K562 (cell line): ENCODE results near the gene MPL.
A peak's percentile ranks its signal among the peaks of the same experiment; 100 is the strongest.

Source experiments
- BHLHE40 ChIP-seq: IDR thresholded peaks from 2 replicates; pipeline ENCODE4 v1.6.1; 2011; ENCODE audit warnings: low read length, improper control_type of control experiment
- EP300 ChIP-seq: IDR thresholded peaks from 2 replicates; pipeline ENCODE4 v1.6.1; 2012; ENCODE audit warnings: low read length, improper control_type of control experiment
- GABPB1 ChIP-seq: sonication (generic); formaldehyde crosslinking; IDR thresholded peaks from 2 replicates; pipeline ENCODE4 v1.8.0; 2022; ENCODE audit warnings: mild to moderate bottlenecking, missing genetic modification reagents
- JUN ChIP-seq, 2 experiments: sonication (generic) in 1 of 2; formaldehyde crosslinking in 1 of 2; IDR thresholded peaks; 2 replicates each; pipeline versions ENCODE4 v1.6.1 to v1.8.0; 2012 to 2022; ENCODE audit warnings: borderline replicate concordance in 2 of 2, mild to moderate bottlenecking in 2 of 2, improper control_type of control experiment in 1 of 2, low read depth in 1 of 2, low read length in 1 of 2, missing genetic modification reagents in 1 of 2
- KDM4B ChIP-seq, 2 experiments: fragments of 450-650 bp in 1 of 2; sonication (generic) in 1 of 2; IDR thresholded peaks; 2 replicates each; pipeline ENCODE4 v1.6.1; 2016 to 2017; ENCODE audit warnings: borderline replicate concordance in 2 of 2, antibody characterized with exemption in 1 of 2, low read depth in 1 of 2, mild to moderate bottlenecking in 1 of 2
- SMC3 ChIP-seq: conservative IDR thresholded peaks from 2 replicates; pipeline ENCODE4 v1.6.1; 2011; ENCODE audit warnings: low read depth, low read length, improper control_type of control experiment; ENCODE audit not compliant: insufficient read depth
- TAF1 ChIP-seq: IDR thresholded peaks from 2 replicates; pipeline ENCODE4 v1.6.1; 2011; ENCODE audit warnings: mild to moderate bottlenecking, low read length, moderate library complexity; ENCODE audit not compliant: insufficient read depth, control insufficient read depth, severe bottlenecking; ENCODE audit errors: extremely low read depth
- YBX1 ChIP-seq: fragments of 450-650 bp; IDR thresholded peaks from 2 replicates; pipeline ENCODE4 v1.7.1; 2016; ENCODE audit warnings: mild to moderate bottlenecking
- ZNF75A ChIP-seq: fragments of 450-650 bp; formaldehyde crosslinking; IDR thresholded peaks from 2 replicates; pipeline ENCODE4 v1.4.0; 2020; ENCODE audit warnings: mild to moderate bottlenecking
- TF ChIP-seq, protein P1 (sequence below): fragments of 450-650 bp; IDR thresholded peaks from 2 replicates; pipeline ENCODE4 v1.6.1; 2018; ENCODE audit not compliant: partially characterized antibody
- TF ChIP-seq, protein P2 (sequence below), 3 experiments: IDR thresholded peaks in 2 of 3; conservative IDR thresholded peaks in 1 of 3; 2 replicates each; pipeline ENCODE4 v1.5.1; 2011 to 2012; ENCODE audit warnings: low read length in 3 of 3, mild to moderate bottlenecking in 3 of 3, control low read depth in 2 of 3, improper control_type of control experiment in 1 of 3, inconsistent platforms in 1 of 3, low read depth in 1 of 3, mixed read lengths in 1 of 3, moderate library complexity in 1 of 3; ENCODE audit not compliant: insufficient read depth in 2 of 3
- TF ChIP-seq, protein P3 (sequence below): sonication (generic); formaldehyde crosslinking; IDR thresholded peaks from 2 replicates; pipeline ENCODE4 v1.8.0; 2022; ENCODE audit warnings: mild to moderate bottlenecking, missing genetic modification reagents
- TF ChIP-seq, protein P4 (sequence below): fragments of 450-650 bp; formaldehyde crosslinking; IDR thresholded peaks from 2 replicates; pipeline ENCODE4 v1.4.0; 2022; ENCODE audit warnings: mild to moderate bottlenecking, moderate library complexity
- TF ChIP-seq, protein P5 (sequence below): sonication (generic); formaldehyde crosslinking; IDR thresholded peaks from 2 replicates; pipeline ENCODE4 v1.8.1; 2023; ENCODE audit warnings: mild to moderate bottlenecking, missing genetic modification reagents

DNA sequence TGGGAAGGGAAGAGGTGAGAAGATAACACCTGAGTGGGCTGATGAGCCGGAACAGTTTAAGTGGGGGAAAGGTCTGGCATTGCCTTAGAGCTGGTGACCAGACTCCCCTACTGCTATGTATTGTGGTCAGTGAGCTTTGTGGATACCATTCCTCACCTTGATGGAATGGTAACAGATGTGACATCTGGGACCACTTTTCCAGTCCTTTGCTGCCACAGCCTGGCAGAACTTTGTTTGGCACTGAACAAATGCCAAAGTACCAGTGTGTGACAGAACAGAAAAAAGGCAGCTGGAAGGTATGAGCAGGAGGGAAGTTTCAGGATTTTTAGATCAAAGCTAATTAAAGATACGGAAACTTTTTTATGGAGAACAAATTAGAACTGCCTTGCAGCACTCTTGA, 45.8 kb downstream of the MPL start:
- no peak for TF ChIP-seq YBX1
- TF ChIP-seq, protein P1, sequence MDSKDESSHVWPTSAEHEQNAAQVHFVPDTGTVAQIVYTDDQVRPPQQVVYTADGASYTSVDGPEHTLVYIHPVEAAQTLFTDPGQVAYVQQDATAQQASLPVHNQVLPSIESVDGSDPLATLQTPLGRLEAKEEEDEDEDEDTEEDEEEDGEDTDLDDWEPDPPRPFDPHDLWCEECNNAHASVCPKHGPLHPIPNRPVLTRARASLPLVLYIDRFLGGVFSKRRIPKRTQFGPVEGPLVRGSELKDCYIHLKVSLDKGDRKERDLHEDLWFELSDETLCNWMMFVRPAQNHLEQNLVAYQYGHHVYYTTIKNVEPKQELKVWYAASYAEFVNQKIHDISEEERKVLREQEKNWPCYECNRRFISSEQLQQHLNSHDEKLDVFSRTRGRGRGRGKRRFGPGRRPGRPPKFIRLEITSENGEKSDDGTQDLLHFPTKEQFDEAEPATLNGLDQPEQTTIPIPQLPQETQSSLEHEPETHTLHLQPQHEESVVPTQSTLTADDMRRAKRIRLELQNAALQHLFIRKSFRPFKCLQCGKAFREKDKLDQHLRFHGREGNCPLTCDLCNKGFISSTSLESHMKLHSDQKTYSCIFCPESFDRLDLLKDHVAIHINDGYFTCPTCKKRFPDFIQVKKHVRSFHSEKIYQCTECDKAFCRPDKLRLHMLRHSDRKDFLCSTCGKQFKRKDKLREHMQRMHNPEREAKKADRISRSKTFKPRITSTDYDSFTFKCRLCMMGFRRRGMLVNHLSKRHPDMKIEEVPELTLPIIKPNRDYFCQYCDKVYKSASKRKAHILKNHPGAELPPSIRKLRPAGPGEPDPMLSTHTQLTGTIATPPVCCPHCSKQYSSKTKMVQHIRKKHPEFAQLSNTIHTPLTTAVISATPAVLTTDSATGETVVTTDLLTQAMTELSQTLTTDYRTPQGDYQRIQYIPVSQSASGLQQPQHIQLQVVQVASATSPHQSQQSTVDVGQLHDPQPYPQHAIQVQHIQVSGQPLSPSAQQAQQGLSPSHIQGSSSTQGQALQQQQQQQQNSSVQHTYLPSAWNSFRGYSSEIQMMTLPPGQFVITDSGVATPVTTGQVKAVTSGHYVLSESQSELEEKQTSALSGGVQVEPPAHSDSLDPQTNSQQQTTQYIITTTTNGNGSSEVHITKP, result no peak
- TF ChIP-seq GABPB1 (CRISPR knock-in tag), result no peak
- TF ChIP-seq, protein P2, sequence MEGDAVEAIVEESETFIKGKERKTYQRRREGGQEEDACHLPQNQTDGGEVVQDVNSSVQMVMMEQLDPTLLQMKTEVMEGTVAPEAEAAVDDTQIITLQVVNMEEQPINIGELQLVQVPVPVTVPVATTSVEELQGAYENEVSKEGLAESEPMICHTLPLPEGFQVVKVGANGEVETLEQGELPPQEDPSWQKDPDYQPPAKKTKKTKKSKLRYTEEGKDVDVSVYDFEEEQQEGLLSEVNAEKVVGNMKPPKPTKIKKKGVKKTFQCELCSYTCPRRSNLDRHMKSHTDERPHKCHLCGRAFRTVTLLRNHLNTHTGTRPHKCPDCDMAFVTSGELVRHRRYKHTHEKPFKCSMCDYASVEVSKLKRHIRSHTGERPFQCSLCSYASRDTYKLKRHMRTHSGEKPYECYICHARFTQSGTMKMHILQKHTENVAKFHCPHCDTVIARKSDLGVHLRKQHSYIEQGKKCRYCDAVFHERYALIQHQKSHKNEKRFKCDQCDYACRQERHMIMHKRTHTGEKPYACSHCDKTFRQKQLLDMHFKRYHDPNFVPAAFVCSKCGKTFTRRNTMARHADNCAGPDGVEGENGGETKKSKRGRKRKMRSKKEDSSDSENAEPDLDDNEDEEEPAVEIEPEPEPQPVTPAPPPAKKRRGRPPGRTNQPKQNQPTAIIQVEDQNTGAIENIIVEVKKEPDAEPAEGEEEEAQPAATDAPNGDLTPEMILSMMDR (IDR thresholded peaks at IDR 0.05 in 2 of 3, conservative IDR thresholded peaks at IDR 0.05 in 1 of 3; ENCODE audit: insufficient read depth in 2 of 3, low read depth in 1 of 3, low read length in 3 of 3), result peak in 1 of 3 experiments; percentile 25; a peak in 2 of 6 replicates
- TF ChIP-seq EP300, result no peak
- no peak for TF ChIP-seq TAF1
- TF ChIP-seq, protein P3, sequence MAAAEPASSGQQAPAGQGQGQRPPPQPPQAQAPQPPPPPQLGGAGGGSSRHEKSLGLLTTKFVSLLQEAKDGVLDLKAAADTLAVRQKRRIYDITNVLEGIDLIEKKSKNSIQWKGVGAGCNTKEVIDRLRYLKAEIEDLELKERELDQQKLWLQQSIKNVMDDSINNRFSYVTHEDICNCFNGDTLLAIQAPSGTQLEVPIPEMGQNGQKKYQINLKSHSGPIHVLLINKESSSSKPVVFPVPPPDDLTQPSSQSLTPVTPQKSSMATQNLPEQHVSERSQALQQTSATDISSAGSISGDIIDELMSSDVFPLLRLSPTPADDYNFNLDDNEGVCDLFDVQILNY (CRISPR knock-in tag), result no peak
- TF ChIP-seq SMC3, result no peak
- no peak for TF ChIP-seq JUN (IDR thresholded peaks at IDR 0.05; ENCODE audit: borderline replicate concordance, low read depth, low read length)
- TF ChIP-seq JUN (CRISPR knock-in tag; IDR thresholded peaks at IDR 0.05; ENCODE audit: borderline replicate concordance), result no peak
- no peak for TF ChIP-seq BHLHE40
- TF ChIP-seq, protein P4, sequence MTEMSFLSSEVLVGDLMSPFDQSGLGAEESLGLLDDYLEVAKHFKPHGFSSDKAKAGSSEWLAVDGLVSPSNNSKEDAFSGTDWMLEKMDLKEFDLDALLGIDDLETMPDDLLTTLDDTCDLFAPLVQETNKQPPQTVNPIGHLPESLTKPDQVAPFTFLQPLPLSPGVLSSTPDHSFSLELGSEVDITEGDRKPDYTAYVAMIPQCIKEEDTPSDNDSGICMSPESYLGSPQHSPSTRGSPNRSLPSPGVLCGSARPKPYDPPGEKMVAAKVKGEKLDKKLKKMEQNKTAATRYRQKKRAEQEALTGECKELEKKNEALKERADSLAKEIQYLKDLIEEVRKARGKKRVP (CRISPR knock-in tag), result no peak
- TF ChIP-seq ZNF75A, result no peak
- TF ChIP-seq, protein P5, sequence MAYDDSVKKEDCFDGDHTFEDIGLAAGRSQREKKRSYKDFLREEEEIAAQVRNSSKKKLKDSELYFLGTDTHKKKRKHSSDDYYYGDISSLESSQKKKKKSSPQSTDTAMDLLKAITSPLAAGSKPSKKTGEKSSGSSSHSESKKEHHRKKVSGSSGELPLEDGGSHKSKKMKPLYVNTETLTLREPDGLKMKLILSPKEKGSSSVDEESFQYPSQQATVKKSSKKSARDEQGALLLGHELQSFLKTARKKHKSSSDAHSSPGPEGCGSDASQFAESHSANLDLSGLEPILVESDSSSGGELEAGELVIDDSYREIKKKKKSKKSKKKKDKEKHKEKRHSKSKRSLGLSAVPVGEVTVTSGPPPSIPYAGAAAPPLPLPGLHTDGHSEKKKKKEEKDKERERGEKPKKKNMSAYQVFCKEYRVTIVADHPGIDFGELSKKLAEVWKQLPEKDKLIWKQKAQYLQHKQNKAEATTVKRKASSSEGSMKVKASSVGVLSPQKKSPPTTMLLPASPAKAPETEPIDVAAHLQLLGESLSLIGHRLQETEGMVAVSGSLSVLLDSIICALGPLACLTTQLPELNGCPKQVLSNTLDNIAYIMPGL (CRISPR knock-in tag), result no peak
- TF ChIP-seq KDM4B (IDR thresholded peaks at IDR 0.05; ENCODE audit: borderline replicate concordance in 2 of 2, low read depth in 1 of 2), result no peak
